ENCODE data around the gene RAB31. TPM values are rescaled to one million over a fixed set of nuclear protein-coding genes. Genes with fewer than 3 reads are reported as not detected.

The RAB31 gene
- total RNA-seq, 1 donor from 2014 or later = 32.2 TPM

DNA sequence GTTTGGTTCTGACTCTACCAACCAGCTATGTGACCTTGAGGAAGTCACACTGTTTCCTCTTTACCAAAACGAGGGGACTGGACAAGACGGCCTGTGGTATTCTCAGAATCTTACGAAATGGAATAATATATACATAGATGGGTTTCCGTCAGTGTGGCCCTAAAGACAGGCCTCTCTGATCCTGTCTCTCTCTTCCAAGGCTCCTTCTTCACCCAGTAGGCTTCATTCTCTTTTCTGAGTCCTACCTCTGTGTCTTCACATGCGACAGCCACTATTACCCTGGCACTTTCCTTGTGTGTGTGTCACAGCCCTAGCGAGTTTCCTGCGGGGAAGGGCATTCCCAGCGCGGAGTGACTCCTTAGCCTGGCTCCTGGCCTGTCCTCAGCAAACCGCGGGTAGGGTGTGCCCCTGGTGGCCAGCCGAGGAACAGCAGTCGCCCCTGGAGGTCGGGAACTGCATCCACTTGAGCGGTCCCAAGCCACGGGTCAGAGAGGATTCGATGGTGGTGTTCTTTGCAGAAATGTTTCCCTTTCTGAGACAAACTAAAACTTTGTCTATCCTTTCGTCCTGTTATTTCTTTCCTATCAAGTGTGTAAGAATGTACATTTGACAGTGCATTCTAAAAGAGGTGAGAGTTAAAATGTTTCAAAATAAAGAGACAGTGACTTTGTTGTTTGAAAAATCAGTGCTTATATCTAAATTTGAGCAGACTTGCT lies 63.3 kb downstream of the RAB31 start:
- DNase-seq (ENCODE audit: low spot score) = peak; percentile 93
- intact Hi-C loops (cut with DNase I) = loop anchor here (5.0 kb wide), 3 partner anchors 64 to 194 kb away; partner anchors contain the start of gene RAB31

DNA sequence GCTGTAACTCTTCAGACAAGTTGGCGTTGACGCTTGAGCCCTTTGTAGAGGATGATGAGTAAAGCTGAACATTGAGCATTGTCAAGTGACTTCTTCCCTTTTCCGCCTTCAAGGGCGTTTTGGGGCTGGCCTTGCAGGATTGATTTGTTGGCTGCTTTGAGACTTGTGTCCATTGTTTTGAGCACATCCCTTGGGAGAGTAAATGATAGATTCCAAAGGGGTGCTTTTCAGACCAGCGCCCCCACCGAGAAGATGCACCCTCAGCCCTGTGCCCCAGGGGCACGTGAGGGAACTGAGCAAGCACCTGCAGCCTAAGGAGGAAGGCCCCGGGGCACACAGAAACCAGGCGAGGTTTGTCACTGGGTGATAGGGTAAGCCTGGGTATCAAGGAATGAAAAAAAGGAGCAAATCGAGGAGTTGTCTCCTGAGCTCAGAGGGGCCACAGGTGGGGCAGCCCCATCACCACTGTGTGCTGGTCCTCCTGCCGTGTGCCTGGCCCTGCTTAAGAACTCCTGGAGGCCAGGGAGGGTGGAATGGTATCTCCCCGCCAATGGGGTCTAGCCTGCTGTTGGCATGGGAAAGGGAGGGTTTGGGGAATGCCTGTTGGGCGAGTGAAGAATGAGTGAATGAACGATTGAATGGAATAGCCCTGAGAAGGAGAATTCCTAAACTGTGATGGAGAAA lies 64.0 kb downstream of the RAB31 start:
- intact Hi-C loops (cut with DNase I) = loop anchor here (5.0 kb wide), 3 partner anchors 65 to 195 kb away; partner anchors contain the start of gene RAB31
- no peak for DNase-seq (ENCODE audit: low spot score)

DNA sequence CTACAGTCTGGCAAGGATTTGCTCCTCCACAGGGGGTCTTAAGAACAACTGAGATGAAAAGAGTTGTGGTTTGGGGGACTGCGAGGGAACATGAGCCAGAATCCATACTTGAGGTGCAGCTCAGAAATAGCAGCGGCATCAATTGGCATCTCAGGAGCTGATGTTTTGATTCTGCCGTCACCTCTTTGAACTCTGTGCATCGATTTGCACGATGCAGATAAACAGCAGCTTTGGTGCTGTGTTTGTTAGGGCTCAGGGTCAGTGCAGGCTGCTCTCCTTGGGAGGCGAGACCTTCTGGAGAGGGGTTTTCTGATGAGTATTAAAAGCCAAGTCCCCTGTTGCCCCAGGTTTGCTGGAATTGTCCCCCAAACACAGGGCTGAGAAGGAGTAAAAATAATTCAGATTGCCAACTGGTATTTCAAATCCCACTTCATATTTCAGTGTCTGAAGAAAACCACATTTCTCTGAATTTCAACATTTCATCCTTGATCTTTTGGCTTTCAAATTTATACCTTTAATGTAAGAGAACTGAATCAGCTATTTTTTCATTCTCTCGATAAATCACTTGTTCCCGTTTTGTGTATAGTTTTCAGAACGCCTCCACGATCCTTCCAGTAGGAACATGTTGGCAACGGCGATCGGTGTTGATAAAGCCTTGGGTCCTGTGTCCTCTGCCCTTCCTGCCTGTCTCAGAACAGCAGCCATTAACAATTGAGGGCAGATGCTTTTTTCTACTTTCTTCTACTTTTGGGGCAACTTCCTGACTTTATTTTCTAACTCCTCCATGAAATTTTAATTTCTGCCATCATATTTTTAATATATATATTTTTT lies 65.0 kb downstream of the RAB31 start:
- DNase-seq (ENCODE audit: low spot score) = no peak
- intact Hi-C loops (cut with DNase I) = loop anchor here (5.0 kb wide), 3 partner anchors 66 to 196 kb away; partner anchors contain the start of gene RAB31

- intact Hi-C loops (cut with DNase I) = loop anchor here (5.0 kb wide), 3 partner anchors 67 to 197 kb away; partner anchors contain the start of gene RAB31
Observed at GRCh38 chr18:9774150-9774549, 66.0 kb downstream of the RAB31 start.

DNA sequence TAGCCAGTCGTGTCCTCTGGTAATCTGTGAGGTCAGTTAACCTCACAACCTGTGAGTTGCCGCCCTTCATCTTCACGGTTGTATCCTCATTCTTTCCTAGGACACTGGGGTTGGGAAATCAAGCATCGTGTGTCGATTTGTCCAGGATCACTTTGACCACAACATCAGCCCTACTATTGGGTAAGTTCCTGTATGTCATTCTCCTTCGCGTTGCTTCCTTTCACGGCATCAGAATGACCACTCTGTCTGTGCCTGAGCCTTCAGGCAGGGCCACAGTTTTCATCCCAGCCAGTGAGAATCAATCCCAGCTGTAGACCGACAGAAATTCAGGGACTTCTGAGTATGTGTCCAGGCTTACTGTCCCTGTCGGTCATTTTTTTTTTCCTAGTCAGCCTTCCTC lies 67.1 kb downstream of the RAB31 start:
- intact Hi-C loops (cut with DNase I) = no loop called here

More at GRCh38 chr18:9774150-9774549, 66.0 kb downstream of the RAB31 start:
- DNase-seq (ENCODE audit: low spot score) = no peak

DNA sequence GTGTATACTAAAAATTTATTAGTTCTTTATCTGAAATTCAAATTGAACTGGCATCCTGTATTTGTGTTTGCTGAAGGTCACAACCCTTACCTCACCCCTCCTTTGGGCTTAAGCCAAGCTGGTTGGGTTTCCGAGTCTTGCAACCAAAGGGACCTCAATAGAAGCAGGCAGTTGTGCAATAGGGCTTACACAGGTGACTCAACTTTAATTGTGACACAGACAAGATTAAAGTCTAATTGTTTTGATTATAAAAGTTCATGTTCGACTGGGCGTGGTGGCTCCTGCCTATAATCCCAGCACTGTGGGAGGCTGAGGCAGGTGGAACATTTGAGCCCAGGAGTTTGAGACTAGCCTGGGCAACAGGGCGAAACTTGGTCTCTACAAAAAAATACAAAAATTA lies 71.5 kb downstream of the RAB31 start:
- intact Hi-C loops (cut with DNase I) = no loop called here
- no peak for DNase-seq (ENCODE audit: low spot score)

More for the DNA sequence above, 67.1 kb downstream of the RAB31 start:
- no peak for DNase-seq (ENCODE audit: low spot score)

GRCh38 chr18:9782073-9782857 lies 74.2 kb downstream of the RAB31 start:
- intact Hi-C loops (cut with DNase I) = no loop called here

DNA sequence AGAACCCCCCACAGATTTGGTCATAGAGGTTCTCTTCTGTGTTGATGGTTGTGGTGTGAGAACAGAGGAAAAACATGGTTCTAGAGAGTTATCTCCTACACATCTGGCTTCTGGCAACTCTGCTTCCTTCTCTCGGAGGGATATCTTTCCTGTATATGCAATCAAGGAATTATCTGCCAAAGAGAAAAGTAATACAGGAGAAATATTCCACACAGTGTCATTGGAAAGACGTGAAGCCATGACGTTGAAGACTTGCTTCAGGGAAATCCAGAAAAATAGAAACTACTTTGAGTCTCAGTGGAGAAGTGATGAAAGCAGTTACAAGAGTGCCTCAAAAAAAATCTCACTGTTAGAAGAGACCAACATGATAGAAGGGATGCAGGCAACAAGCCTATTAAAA lies 78.5 kb downstream of the RAB31 start:
- no peak for DNase-seq (ENCODE audit: low spot score)
- intact Hi-C loops (cut with DNase I) = no loop called here

More at GRCh38 chr18:9782073-9782857, 74.2 kb downstream of the RAB31 start:
- DNase-seq (ENCODE audit: low spot score) = no peak

GRCh38 chr18:9787036-9787435 lies 78.9 kb downstream of the RAB31 start:
- intact Hi-C loops (cut with DNase I) = no loop called here
- no peak for DNase-seq (ENCODE audit: low spot score)

DNA sequence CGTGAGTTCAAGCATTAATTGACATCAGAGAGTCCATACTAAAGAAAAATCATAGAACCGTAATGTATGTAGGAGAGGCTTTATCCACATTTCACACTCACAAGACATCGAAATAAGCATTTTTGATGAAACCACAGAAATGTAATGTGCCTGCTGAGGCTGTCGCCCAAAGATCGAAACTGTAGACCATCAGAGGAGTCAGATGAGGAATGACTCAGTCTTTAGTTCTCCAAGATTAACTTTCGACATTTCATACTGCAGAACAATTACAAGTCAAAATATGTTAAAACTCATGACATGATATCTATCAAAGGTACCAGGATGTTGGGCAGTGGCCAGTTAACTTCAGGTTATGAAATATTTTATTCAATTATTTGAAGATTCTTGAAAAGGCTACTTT lies 79.6 kb downstream of the RAB31 start:
- intact Hi-C loops (cut with DNase I) = no loop called here
- no peak for DNase-seq (ENCODE audit: low spot score)

GRCh38 chr18:9788140-9788539 lies 80.0 kb downstream of the RAB31 start:
- DNase-seq (ENCODE audit: low spot score) = no peak
- intact Hi-C loops (cut with DNase I) = no loop called here

DNA sequence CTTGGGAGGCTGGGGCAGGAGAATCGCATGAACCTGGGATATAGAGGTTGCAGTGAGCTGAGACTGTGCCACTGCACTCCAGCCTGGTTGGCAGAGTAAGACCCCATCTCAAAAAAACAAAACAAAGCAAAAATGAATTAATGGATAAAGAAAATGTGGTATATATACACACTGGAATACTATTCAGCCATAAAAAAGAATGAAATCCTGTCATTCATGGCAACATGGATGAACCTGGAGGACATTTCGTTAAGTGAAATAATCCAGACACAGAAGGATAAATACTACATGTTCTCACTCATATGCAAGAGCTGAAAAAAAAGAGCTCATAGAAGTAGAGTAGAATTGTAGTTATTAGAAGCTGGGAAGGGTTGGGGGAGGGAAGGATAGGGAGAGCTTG lies 80.8 kb downstream of the RAB31 start:
- intact Hi-C loops (cut with DNase I) = no loop called here

DNA sequence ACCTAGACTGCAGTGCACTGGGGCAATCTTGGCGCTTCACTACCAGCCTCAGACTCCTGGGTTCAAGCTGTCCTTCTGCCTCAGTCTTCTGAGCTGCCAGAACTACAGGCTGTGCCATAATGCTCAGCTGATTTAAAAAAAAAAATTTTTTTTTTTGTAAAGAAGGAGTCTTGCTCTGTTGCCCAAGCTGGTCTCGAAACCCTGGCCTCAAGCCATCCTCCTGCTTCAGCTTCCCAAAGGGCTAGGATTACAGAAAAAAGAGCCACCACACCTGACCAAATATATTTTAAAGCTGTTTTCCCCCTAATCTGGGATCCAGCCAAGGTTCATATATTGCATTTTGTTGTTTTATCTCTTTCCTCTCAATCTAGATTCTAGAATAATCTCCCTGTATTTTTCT lies 82.2 kb downstream of the RAB31 start:
- DNase-seq (ENCODE audit: low spot score) = no peak
- intact Hi-C loops (cut with DNase I) = no loop called here

More for the DNA sequence above, 80.8 kb downstream of the RAB31 start:
- DNase-seq (ENCODE audit: low spot score) = no peak

GRCh38 chr18:9791991-9792390 lies 83.9 kb downstream of the RAB31 start:
- no peak for DNase-seq (ENCODE audit: low spot score)
- intact Hi-C loops (cut with DNase I) = no loop called here

GRCh38 chr18:9792565-9793245 lies 84.6 kb downstream of the RAB31 start:
- intact Hi-C loops (cut with DNase I) = no loop called here
- no peak for DNase-seq (ENCODE audit: low spot score)

GRCh38 chr18:9796011-9796410 lies 87.9 kb downstream of the RAB31 start:
- intact Hi-C loops (cut with DNase I) = no loop called here
- no peak for DNase-seq (ENCODE audit: low spot score)

DNA sequence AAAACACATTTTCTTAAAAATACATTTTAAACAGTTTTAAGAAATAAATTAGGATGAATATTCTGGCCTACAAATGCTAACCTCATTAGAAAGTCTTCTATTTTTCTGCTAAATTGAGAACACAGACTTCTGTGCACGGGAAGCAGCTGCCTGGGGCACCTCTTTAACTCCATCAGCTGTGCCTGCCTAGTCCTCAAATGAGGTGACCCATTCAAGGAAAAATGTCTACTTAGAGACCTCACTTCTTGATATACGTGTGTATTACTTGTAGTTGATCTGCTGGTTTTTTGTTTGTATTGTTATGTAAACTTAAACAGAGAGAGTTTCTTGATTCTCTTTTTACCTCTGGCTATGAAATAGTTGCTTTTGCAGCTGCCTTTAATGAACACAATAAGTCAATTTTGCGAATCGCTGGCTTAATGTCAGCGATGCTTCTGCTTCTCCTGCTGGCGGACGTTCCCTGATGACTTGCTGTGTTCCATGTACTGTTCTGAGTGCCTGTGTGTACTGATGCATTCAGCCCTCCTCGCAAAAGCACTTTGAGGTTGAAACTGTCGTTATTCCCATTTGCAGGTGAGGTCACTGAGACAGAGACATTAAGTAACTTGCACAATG lies 88.9 kb downstream of the RAB31 start:
- no peak for DNase-seq (ENCODE audit: low spot score)
- intact Hi-C loops (cut with DNase I) = no loop called here
